GM12872 (cell line): ENCODE results near the gene SPN.
A peak's percentile ranks its signal among the peaks of the same experiment; 100 is the strongest.

Experiments
- TF ChIP-seq, protein P1 (sequence below): IDR thresholded peaks from 3 replicates; pipeline ENCODE4 v1.5.1; 2011; ENCODE audit warnings: low read depth, mild to moderate bottlenecking, low read length, moderate library complexity; ENCODE audit not compliant: insufficient read depth

The SPN gene

DNA sequence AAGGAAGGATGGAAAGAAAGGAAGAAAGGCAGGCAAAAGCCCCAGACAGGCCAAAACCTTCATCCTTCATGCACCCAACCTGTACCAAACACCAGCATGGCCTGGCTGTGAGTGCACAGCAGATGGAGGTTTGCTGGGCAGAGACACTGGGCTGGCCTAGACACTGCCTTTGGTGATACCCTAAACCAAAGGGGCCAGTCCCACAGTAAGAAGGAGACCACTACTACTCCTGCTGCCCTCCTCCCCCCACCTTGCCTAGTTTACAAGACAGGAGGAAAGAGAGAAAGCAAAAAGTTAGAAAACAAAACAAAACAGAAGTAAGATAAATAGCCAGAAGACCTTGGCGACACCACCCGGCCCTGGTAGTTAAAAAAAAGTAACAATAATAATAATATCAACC is 35.0 kb downstream of the SPN start:
- TF ChIP-seq, protein P1, sequence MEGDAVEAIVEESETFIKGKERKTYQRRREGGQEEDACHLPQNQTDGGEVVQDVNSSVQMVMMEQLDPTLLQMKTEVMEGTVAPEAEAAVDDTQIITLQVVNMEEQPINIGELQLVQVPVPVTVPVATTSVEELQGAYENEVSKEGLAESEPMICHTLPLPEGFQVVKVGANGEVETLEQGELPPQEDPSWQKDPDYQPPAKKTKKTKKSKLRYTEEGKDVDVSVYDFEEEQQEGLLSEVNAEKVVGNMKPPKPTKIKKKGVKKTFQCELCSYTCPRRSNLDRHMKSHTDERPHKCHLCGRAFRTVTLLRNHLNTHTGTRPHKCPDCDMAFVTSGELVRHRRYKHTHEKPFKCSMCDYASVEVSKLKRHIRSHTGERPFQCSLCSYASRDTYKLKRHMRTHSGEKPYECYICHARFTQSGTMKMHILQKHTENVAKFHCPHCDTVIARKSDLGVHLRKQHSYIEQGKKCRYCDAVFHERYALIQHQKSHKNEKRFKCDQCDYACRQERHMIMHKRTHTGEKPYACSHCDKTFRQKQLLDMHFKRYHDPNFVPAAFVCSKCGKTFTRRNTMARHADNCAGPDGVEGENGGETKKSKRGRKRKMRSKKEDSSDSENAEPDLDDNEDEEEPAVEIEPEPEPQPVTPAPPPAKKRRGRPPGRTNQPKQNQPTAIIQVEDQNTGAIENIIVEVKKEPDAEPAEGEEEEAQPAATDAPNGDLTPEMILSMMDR, result no peak

DNA sequence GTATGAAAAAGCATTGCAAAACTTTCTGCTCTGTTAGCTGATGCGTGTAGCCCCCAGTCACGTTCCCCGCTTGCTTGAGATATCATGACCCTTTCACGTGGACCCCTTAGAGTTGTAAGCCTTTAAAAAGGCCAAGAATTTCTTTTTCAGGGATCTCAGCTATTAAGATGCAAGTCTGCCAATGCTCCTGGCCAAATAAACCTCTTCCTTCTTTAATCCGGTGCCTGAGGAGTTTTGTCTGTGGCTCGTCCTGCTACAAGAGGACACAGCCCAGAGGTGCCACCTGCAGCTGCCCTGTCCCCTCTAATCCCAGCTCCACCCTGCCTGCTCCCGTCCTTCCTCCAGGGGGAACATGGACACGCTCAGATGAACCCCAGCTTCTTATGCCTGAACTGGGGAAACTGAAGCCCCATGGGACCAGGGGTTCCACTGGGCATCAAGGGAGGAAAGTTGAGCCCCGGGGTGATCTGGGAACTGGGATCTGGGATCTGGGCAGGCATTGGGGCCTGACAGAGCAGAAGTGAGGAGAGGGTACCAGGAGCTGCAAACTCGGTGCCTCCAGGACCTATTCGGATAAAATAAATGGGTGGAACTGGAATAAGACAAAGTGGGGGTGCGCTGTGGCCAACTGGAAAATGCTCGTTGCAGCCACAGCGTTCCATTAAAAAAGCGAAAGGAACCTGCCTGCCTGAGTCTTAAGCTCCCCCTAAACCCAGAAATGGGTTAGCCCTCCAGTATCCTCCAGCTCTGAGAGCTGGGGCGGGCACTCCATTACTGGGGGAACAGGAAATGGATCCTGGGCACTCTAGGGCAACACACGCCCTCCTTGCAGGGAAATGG is 35.7 kb downstream of the SPN start:
- TF ChIP-seq, protein P1, result no peak

DNA sequence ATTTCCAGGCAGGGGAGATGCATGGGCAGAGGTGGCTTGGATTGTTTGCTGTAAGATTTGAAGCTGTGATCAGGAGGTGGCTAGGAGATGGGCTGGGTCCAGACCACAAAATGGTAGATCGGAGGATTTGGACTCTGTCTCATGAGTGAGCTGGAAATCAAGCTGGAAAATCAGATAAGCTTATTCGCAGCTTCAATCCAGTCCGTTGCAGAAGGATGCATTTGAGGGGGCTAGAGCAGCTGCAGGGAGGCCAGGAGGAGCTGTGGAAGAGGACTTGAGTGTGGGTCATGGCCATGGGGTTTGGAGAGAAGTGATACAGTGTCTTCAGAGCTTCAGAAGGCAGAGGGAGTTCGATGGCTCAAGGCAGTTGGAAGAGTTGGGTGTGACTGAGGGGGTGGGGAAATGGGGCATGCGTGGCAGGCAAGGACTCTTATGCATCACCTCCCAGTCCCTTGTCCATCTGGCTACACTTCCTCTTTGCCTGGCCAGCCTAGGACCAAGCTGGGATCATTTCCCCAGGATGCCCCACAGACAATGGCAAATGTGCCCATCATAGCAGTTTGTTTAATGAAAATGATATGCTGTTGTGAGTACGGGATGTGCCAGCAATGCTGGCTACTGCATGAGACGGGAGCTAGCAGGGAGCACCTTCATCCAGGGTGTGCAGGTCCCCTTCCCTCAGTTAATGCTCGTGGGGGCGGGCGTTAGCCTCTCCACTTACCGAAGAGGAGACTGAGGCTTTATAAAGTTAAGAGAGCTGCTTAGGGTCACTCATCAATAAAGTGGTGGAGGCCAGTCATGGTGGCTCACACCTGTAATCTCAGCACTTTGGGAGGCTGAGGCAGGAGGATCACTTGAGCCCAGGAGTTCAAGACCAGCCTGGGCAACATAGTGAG is 36.5 kb downstream of the SPN start:
- TF ChIP-seq, protein P1, result 0 out of 3 replicates have a peak, but pooled peaks have one; percentile 5

DNA sequence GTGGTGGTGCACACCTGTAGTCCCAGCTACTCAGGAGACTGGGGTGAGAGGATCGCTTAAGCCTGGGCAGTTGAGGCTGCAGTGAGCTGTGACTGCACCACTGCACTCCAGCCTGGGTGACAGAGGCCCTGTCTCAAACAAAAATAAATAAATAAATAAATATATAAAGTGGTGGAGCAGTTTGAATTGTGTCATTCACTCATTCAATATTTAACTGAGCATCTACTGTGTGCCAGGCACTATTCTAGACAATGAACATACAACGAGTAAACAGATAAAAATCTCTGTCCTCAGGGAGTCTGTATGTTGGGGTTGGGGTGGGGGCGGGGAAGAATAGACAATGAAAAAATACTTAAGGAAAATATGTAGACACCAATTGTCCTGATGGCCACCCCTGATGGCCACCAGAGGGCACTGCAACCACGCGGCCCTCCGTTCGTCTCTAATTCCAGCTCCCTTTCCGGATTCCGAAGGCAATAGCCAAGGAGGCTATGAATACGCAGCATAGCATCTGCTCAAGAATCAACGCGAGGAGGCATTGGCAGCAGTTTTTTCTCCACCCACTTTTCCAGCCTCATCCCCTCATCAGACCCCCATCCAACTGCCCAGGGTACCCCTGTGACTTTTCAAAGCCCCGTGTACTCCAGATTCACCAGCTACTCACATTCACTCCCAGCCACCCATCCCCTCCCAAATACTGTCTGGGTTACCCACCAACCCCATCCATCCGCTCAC is 37.4 kb downstream of the SPN start:
- TF ChIP-seq, protein P1, result peak; percentile 84

DNA sequence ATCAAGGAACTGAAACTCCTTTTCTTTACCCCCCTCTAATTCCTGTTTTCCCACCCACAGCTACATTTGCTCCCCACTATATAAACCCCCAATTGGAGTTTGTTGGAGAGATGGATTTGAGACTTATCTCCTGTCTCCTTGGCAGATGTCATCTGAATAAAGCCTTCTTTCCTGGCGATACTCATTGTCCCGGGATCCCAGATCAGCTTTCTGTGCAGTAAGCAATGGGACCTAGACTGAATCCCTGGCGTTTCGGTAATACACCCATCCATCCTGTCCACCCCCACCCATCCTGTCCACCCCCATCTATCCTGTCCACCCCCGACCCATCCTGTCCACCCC is 38.1 kb downstream of the SPN start:
- TF ChIP-seq, protein P1, result no peak

DNA sequence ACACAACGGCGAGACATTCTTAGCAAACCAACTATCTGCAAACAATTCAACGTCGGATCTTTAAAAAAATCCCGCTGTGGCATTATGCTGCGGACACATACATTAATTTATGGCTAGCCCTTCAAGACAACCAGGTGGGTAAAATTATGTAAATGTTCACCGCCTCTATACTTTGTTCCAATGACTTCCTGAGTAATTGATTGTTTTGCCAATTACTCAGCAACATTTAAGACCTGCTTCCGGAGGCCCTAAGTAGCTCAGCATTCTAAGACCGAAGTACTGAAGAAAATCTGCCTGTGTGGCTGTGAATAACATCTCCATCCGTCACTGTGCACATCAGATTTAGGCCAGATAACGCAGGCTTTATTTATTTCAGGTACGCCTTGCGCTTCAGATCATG is 39.2 kb downstream of the SPN start:
- TF ChIP-seq, protein P1, result no peak

DNA sequence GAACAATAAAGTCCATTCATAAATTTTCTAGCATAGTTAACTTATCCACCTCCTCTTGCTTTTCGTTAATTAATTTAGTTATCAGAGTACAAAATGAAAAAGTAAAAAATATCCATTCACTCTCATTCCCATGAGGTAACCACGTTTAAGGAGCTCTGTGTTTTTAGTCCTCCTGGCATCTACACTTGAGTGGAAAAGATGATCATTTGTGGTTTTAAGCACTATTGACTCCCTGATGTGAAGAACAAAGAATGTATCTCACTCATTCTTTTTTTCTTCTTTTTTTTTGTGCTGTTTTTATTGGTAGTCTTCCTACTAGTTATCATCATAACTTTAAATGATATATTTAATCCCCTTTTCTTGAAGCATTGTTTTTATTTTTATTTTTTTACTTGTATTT is 42.0 kb downstream of the SPN start:
- TF ChIP-seq, protein P1, result no peak
